ENCODE data around the gene ATAD2B. TPM values are rescaled to one million over a fixed set of nuclear protein-coding genes. Genes with fewer than 3 reads are reported as not detected.

ATAD2B gene
- total and polyA plus RNA-seq, 10 donors: 4.4 to 61.2 (median 36.8) TPM

DNA sequence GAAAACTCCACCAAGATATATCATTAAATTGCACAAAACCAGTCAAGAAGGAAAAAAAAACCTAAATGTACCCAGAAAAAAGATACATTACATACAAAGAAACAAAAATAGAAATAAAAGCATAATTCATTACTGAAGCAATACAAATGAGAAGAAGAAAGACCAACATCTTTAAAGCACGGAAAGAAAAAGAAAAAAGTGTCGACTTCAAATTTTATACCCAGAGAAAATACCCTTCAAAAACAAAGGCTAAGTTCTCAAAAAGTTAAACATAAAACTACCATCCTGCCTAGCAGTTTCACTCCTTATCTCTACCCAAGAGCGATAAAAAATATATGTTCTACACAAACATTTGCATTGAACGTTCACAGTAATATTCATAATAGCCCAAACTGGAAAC is 82.0 kb downstream of the ATAD2B start:
- H3K27me3 ChIP-seq (replicated peaks in 1 of 7): no peaks in the 10 kb centered on the region
- H3K9me3 ChIP-seq: peaks cover 0 to 6% (median 0%) of the 10 kb centered on the region in 8 donors
- no peak for TF ChIP-seq POLR2A (IDR thresholded peaks at IDR 0.05)
- TF ChIP-seq POLR2AphosphoS5 (IDR thresholded peaks at IDR 0.05): no peak
- TF ChIP-seq, protein P1, sequence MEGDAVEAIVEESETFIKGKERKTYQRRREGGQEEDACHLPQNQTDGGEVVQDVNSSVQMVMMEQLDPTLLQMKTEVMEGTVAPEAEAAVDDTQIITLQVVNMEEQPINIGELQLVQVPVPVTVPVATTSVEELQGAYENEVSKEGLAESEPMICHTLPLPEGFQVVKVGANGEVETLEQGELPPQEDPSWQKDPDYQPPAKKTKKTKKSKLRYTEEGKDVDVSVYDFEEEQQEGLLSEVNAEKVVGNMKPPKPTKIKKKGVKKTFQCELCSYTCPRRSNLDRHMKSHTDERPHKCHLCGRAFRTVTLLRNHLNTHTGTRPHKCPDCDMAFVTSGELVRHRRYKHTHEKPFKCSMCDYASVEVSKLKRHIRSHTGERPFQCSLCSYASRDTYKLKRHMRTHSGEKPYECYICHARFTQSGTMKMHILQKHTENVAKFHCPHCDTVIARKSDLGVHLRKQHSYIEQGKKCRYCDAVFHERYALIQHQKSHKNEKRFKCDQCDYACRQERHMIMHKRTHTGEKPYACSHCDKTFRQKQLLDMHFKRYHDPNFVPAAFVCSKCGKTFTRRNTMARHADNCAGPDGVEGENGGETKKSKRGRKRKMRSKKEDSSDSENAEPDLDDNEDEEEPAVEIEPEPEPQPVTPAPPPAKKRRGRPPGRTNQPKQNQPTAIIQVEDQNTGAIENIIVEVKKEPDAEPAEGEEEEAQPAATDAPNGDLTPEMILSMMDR (IDR thresholded peaks at IDR 0.05 in 8 of 11, conservative IDR thresholded peaks at IDR 0.05 in 3 of 11): no peak
- DNase-seq: no peak
- peaks cover 0 to 43% (median 0%) of the 10 kb centered on the region in 6 donors for H3K36me3 ChIP-seq
- no peak overlapping the region for H3K27ac ChIP-seq
- WGBS, 5 donors: 94 to 98% (median 96%) methylated on average over 4 of the region's 4 CpGs
- intact Hi-C loops (cut with DNase I; ENCODE audit: low total_unique reads): no loop called here
- no peak overlapping the region for H3K4me3 ChIP-seq
- no peaks in the 10 kb centered on the region for H3K4me1 ChIP-seq

DNA sequence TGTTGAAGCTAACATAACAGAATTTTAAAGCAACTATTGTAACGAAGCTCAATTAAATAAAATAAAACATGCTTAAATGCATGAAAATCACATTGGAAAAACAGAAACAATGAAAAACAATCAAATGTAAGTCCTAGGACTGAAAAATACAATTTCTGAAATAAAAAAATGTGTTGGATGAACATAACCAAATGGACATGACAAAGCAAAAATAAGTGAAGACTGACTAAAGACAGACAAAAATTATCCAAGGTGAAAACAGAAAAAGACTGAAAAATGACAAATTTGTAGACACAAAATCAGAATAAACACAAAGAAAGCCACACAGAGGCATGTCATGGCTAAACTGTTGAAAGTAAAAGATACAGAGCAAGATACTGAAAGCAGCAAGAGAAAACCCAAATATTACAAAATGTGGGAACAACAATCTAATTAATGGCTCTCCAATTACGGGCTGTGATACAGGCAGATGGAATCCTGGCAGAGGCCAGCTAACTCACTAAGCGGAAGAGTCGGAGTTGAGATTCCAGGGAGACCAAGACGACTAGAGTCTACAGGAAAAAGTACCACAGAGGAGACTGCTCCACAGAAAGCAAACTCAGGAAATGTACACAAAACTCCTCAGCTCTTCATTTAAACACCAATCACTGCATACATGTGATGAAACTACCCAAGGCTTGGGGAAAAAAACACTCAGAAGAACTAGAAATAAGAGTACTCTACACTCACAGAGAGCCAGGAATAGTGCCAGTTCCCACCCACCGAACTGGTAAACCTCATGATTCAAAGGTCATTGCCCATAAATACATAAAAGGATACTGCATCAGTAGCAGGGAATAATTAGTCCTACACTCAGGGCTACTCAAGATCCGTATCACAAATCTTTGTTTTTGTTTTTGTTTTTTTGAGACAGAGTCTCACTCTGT is 83.6 kb downstream of the ATAD2B start:
- WGBS, 5 donors: 89 to 96% (median 94%) methylated on average over 7 of the region's 7 CpGs
- no peak for DNase-seq
- Histone ChIP-seq H3K27ac (no peak overlapping the region), H3K36me3 (peaks cover 0 to 36% (median 0%) of the 10 kb centered on the region in 6 donors), H3K27me3 (replicated peaks in 1 of 7) (no peaks in the 10 kb centered on the region), H3K9me3 (peaks cover 0 to 6% (median 0%) of the 10 kb centered on the region in 8 donors), H3K4me3 (no peak overlapping the region), H3K4me1 (no peaks in the 10 kb centered on the region)
- TF ChIP-seq, protein P1 (IDR thresholded peaks at IDR 0.05 in 8 of 11, conservative IDR thresholded peaks at IDR 0.05 in 3 of 11): no peak
- no peak for TF ChIP-seq POLR2AphosphoS5 (IDR thresholded peaks at IDR 0.05)
- TF ChIP-seq POLR2A (IDR thresholded peaks at IDR 0.05): no peak
- intact Hi-C loops (cut with DNase I; ENCODE audit: low total_unique reads): no loop called here

DNA sequence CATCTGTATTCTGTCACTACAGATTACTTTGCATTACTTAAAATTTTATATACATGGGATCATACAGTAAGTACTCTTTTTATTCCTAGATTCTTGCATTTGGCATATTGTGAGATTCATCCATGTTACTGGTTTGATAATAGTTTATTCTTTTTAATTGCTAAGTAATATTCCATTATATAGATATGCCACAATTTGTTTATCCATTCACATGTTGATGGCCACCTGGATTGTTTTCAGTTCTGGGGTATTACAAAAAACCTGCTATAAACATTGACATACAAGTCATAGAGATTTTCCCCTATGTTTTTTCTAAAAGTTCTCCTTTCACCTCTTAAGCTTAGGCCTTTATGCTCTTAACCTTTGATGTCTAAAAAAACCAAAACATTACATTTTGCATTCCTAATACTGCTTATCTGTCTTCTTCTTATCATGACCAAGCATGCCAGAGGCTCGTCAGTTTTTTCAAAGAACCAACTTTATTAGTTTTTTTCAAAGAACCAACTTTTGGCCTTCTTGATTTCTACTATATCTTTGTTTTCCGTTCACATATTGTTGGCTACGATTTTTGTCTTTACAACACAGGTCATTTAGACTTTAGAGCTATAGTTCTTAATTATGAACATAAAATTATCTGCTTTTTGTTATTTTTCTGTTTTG is 86.9 kb downstream of the ATAD2B start:
- intact Hi-C loops (cut with DNase I; ENCODE audit: low total_unique reads): no loop called here
- no peak for DNase-seq
- Histone ChIP-seq H3K4me3 (no peak overlapping the region), H3K27ac (no peak overlapping the region), H3K9me3 (peaks cover 0 to 12% (median 0%) of the 10 kb centered on the region in 8 donors), H3K36me3 (peaks cover 0 to 58% (median 19%) of the 10 kb centered on the region in 6 donors), H3K27me3 (replicated peaks in 1 of 7) (no peaks in the 10 kb centered on the region), H3K4me1 (no peaks in the 10 kb centered on the region)
- 81 to 97% (median 95%) methylated on average over 3 of the region's 3 CpGs for WGBS, 5 donors
- TF ChIP-seq, protein P1 (IDR thresholded peaks at IDR 0.05 in 8 of 11, conservative IDR thresholded peaks at IDR 0.05 in 3 of 11): no peak
- TF ChIP-seq POLR2AphosphoS5 (IDR thresholded peaks at IDR 0.05): no peak
- no peak for TF ChIP-seq POLR2A (IDR thresholded peaks at IDR 0.05)

DNA sequence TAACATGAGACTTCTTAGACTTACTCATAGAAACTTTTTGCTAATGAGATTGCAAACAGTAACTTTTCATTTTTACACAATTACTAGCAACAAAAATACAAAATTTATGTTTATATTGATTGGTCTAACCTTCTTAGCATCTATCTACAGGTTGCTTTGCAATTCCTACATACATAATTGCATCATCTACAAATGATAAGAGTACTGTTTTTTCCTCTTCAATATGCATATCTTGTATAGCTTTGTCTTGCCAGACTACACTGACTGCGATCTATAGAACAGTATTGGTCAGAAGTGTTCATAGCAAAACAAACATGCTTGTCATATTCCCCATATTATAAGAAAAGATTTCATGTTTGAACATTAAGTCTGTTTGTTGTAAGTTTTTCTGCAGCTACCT is 87.9 kb downstream of the ATAD2B start:
- no peak overlapping the region for H3K27ac ChIP-seq
- peaks cover 0 to 9% (median 0%) of the 10 kb centered on the region in 8 donors for H3K9me3 ChIP-seq
- intact Hi-C loops (cut with DNase I; ENCODE audit: low total_unique reads): no loop called here
- DNase-seq: no peak
- H3K4me1 ChIP-seq: no peaks in the 10 kb centered on the region
- H3K27me3 ChIP-seq (replicated peaks in 1 of 7): no peaks in the 10 kb centered on the region
- H3K4me3 ChIP-seq: no peak overlapping the region
- H3K36me3 ChIP-seq: peaks cover 0 to 56% (median 19%) of the 10 kb centered on the region in 6 donors
- 94 to 98% (median 95%) methylated on average over 1 of the region's 1 CpG for WGBS, 5 donors
- TF ChIP-seq POLR2A (IDR thresholded peaks at IDR 0.05) (no peak), POLR2AphosphoS5 (IDR thresholded peaks at IDR 0.05) (no peak)
- TF ChIP-seq, protein P1 (IDR thresholded peaks at IDR 0.05 in 8 of 11, conservative IDR thresholded peaks at IDR 0.05 in 3 of 11): no peak
